WTC11 (cell line): ENCODE data around the gene GRAP2. TPM values are rescaled to one million over a fixed set of nuclear protein-coding genes. Genes with fewer than 3 reads are reported as not detected.

Experiments used
- ATAC-seq: fragments of 200-7000 bp; cut with Tn5 transposase; 2 replicates; pipeline ENCODE4 v1.10.0; 2021; ENCODE audit warnings: mild to moderate bottlenecking, moderate library complexity
- CTCF ChIA-PET: fragments of 300-600 bp; sonication (Branson Sonifier 250); formaldehyde crosslinking; loops from one replicate; lab custom pipeline; 2021; ENCODE audit warnings: antibody characterized with exemption; lab: Charles Lee
- POLR2A ChIA-PET: fragments of 350-600 bp; sonication (Branson Sonifier 250); formaldehyde crosslinking; loops from one replicate; lab custom pipeline; 2021; ENCODE audit warnings: antibody characterized with exemption; lab: Charles Lee
- DNase-seq: peaks from one replicate; pipeline ENCODE4 v3.0.0; 2021; ENCODE audit warnings: low spot score
- H3K27ac Mint-ChIP-seq: 2 replicates; pipeline ENCODE4 v1.8.0; 2021; ENCODE audit warnings: mixed read lengths
- H3K27me3 Mint-ChIP-seq: 2 replicates; pipeline ENCODE4 v1.8.0; 2021; ENCODE audit warnings: low read depth, mild to moderate bottlenecking, moderate library complexity, mixed read lengths
- H3K36me3 Mint-ChIP-seq: 2 replicates; pipeline ENCODE4 v1.8.0; 2021; ENCODE audit warnings: mixed read lengths
- H3K4me1 Mint-ChIP-seq: 2 replicates; pipeline ENCODE4 v1.8.0; 2022; ENCODE audit warnings: mixed read lengths
- H3K4me3 Mint-ChIP-seq: 2 replicates; pipeline ENCODE4 v1.8.0; 2021; ENCODE audit warnings: mild to moderate bottlenecking, moderate library complexity, mixed read lengths
- H3K9me3 Mint-ChIP-seq: 2 replicates; pipeline ENCODE4 v1.8.0; 2021; ENCODE audit warnings: mixed read lengths
- ATF6 ChIP-seq: sonication (generic); formaldehyde crosslinking; IDR thresholded peaks from 2 replicates; pipeline ENCODE4 v1.8.1; 2023; ENCODE audit warnings: mild to moderate bottlenecking, missing genetic modification reagents
- CREB1 ChIP-seq: sonication (generic); formaldehyde crosslinking; IDR thresholded peaks from 2 replicates; pipeline ENCODE4 v1.8.0; 2023; ENCODE audit warnings: mild to moderate bottlenecking, missing genetic modification reagents
- CTCF ChIP-seq: fragments of 200-600 bp; IDR thresholded peaks from 2 replicates; pipeline ENCODE4 v1.8.0; 2022; ENCODE audit warnings: antibody characterized with exemption
- KAT7 ChIP-seq: sonication (generic); formaldehyde crosslinking; IDR thresholded peaks from 2 replicates; pipeline ENCODE4 v1.8.1; 2023; ENCODE audit warnings: missing genetic modification reagents, mild to moderate bottlenecking, borderline replicate concordance
- NR1H2 ChIP-seq: sonication (generic); formaldehyde crosslinking; IDR thresholded peaks from 2 replicates; pipeline ENCODE4 v1.9.0; 2021; ENCODE audit warnings: mild to moderate bottlenecking, moderate library complexity, missing genetic modification reagents
- SOX15 ChIP-seq: fragments of 250-450 bp; sonication (Bioruptor Pico); IDR thresholded peaks from 2 replicates; pipeline ENCODE4 v1.9.0; 2021; ENCODE audit warnings: mild to moderate bottlenecking
- STAT6 ChIP-seq: sonication (generic); formaldehyde crosslinking; conservative IDR thresholded peaks from 2 replicates; pipeline ENCODE4 v1.8.1; 2023; ENCODE audit warnings: mild to moderate bottlenecking, low read depth, missing genetic modification reagents, moderate library complexity
- ZBTB43 ChIP-seq: sonication (generic); formaldehyde crosslinking; IDR thresholded peaks from 2 replicates; pipeline ENCODE4 v1.8.1; 2023; ENCODE audit warnings: mild to moderate bottlenecking, missing genetic modification reagents
- ZMAT4 ChIP-seq: fragments of 250-450 bp; sonication (Bioruptor Pico); IDR thresholded peaks from 2 replicates; pipeline ENCODE4 v1.9.0; 2021; ENCODE audit warnings: mild to moderate bottlenecking
- ZNF219 ChIP-seq: sonication (generic); formaldehyde crosslinking; IDR thresholded peaks from 2 replicates; pipeline ENCODE4 v1.8.0; 2023; ENCODE audit warnings: missing genetic modification reagents, mild to moderate bottlenecking, borderline replicate concordance
- ZNF317 ChIP-seq: sonication (generic); formaldehyde crosslinking; IDR thresholded peaks from 2 replicates; pipeline ENCODE4 v1.8.1; 2023; ENCODE audit warnings: low read depth, mild to moderate bottlenecking, moderate library complexity, missing genetic modification reagents, borderline replicate concordance
- ZNF396 ChIP-seq: fragments of 250-450 bp; sonication (Bioruptor Pico); IDR thresholded peaks from 2 replicates; pipeline ENCODE4 v1.8.0; 2021; ENCODE audit warnings: mild to moderate bottlenecking, moderate library complexity, borderline replicate concordance
- ZNF512 ChIP-seq: sonication (generic); formaldehyde crosslinking; IDR thresholded peaks from 2 replicates; pipeline ENCODE4 v1.8.1; 2022; ENCODE audit warnings: missing genetic modification reagents, borderline replicate concordance
- ZNF671 ChIP-seq: fragments of 250-450 bp; sonication (Bioruptor Pico); IDR thresholded peaks from 2 replicates; pipeline ENCODE4 v1.8.0; 2021; ENCODE audit warnings: mild to moderate bottlenecking
- total RNA-seq: library from RNA; stranded (reverse); gene quantifications from 3 replicates; pipeline ENCODE4 v1.2.3, GENCODE V29; 2021

The GRAP2 gene
- total RNA-seq, 1 experiment from 2014 or later, result 0.33 TPM

GRCh38 chr22:40001800-40002577 lies 101.1 kb downstream of the GRAP2 start:
- no peaks in the 10 kb centered on the region for H3K9me3 Mint-ChIP-seq
- H3K4me3 Mint-ChIP-seq, result peak overlapping the region; percentile 41
- POLR2A ChIA-PET, result no interaction called here
- H3K36me3 Mint-ChIP-seq, result peaks cover 14% of the 10 kb centered on the region; the same call in 1 of the 2 replicates
- CTCF ChIA-PET, result interaction anchor here (0.6 to 5.3 kb wide), 9 partner anchors 22 to 467 kb away, joined by 3 to 29 read pairs (median 5); no protein-coding TSS in a partner anchor
- peaks cover 91% of the 10 kb centered on the region for H3K4me1 Mint-ChIP-seq
- H3K27me3 Mint-ChIP-seq, result no peaks in the 10 kb centered on the region
- no peak for DNase-seq
- H3K27ac Mint-ChIP-seq, result peak overlapping the region; percentile 86
- peak; percentile 41 for ATAC-seq
- no peak for TF ChIP-seq NR1H2 (CRISPR knock-in tag)
- no peak for TF ChIP-seq SOX15 (CRISPR knock-in tag)
- no peak for TF ChIP-seq ZBTB43
- TF ChIP-seq ZNF671, result no peak
- TF ChIP-seq CREB1 (CRISPR knock-in tag), result no peak
- TF ChIP-seq STAT6 (CRISPR knock-in tag), result no peak
- TF ChIP-seq ZNF396 (CRISPR knock-in tag), result no peak
- TF ChIP-seq ZMAT4 (CRISPR knock-in tag), result no peak
- TF ChIP-seq ATF6 (CRISPR knock-in tag), result no peak
- TF ChIP-seq CTCF, result no peak
- TF ChIP-seq ZNF219 (CRISPR knock-in tag), result no peak
- no peak for TF ChIP-seq ZNF512 (CRISPR knock-in tag)
- no peak for TF ChIP-seq KAT7 (CRISPR knock-in tag)
- no peak for TF ChIP-seq ZNF317
